GM13977 (cell line): Measurements from ENCODE around the gene STPG3.
"Not testable (repeated sequence)": the region's sequence is repeated elsewhere in the genome, so short reads cannot be mapped to it uniquely, and the experiment has no call there.

Experiments
- DNase-seq: peaks from one replicate; pipeline ENCODE4 v3.0.0; 2012; ENCODE audit warnings: low spot score
- in situ Hi-C: fragments of 300-500 bp; cut with MboI; formaldehyde crosslinking; loops from one replicate; pipeline ENCODE4 v1.12.0; 2022; ENCODE audit warnings: low sequenced_read_pairs, low pct_unique_long_range_greater_than_20kb, mixed read lengths, inconsistent platforms; ENCODE audit not compliant: unreplicated experiment
- TF ChIP-seq, protein P1 (sequence below): IDR thresholded peaks from 2 replicates; pipeline ENCODE4 v1.5.1; 2012; ENCODE audit warnings: mild to moderate bottlenecking, control low read depth; ENCODE audit not compliant: insufficient read depth; ENCODE audit errors: extremely low read depth, missing control alignments

The STPG3 gene

GRCh38 chr9:137236936-137237421 is 14.1 kb upstream of the STPG3 start:
- no peak for DNase-seq
- in situ Hi-C loops, result no loop called here

DNA sequence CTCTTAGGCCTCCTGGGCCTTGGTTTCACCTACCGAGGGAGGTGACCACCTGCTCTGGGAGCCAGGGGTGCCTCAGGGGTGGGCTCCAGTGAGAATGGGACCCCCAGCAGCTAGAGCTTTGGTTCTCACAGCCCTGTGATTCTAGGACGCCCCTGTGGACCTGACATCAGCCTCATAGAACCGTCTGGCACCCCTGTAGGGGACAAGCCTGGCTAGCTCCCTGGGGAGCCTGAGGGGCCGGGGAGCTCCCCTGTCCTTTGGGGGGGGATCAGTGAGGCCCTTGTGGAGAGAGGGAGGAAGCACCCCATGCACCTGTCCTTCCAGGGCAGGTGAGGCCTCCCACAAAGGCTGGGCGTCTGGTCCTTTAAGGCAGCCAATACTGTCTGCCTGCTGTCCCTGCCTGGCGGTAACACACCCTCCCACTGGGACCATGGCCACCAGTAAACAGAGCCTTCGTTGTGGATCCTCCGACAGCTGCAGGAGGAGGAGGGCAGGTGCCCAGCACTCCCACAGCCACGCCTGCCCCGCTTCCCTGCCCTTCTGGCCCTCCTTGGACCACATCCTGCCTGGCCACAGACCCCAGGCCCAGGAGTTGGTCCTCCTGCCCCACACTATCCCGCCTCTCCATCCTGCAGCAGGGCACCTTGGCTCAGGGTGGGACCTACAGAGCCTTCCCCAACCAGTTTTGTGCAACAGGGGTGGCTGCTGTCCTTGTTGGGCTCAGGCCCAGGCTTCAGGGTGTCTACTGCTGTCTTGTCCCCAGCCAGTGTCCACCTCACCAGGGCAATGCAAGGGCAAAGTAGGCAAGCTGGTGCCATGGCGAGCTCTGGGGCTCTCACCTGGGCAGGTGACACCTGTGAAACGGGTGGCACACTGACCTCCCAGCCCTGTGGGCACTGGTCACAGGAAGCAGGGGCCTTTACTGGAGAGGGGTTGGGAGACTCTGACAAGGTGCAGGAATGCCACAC is 13.0 kb upstream of the STPG3 start:
- TF ChIP-seq, protein P1, sequence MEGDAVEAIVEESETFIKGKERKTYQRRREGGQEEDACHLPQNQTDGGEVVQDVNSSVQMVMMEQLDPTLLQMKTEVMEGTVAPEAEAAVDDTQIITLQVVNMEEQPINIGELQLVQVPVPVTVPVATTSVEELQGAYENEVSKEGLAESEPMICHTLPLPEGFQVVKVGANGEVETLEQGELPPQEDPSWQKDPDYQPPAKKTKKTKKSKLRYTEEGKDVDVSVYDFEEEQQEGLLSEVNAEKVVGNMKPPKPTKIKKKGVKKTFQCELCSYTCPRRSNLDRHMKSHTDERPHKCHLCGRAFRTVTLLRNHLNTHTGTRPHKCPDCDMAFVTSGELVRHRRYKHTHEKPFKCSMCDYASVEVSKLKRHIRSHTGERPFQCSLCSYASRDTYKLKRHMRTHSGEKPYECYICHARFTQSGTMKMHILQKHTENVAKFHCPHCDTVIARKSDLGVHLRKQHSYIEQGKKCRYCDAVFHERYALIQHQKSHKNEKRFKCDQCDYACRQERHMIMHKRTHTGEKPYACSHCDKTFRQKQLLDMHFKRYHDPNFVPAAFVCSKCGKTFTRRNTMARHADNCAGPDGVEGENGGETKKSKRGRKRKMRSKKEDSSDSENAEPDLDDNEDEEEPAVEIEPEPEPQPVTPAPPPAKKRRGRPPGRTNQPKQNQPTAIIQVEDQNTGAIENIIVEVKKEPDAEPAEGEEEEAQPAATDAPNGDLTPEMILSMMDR, result no peak
- DNase-seq, result no peak
- in situ Hi-C loops, result no loop called here

More at GRCh38 chr9:137236936-137237421, 14.1 kb upstream of the STPG3 start:
- TF ChIP-seq, protein P1, result no peak

DNA sequence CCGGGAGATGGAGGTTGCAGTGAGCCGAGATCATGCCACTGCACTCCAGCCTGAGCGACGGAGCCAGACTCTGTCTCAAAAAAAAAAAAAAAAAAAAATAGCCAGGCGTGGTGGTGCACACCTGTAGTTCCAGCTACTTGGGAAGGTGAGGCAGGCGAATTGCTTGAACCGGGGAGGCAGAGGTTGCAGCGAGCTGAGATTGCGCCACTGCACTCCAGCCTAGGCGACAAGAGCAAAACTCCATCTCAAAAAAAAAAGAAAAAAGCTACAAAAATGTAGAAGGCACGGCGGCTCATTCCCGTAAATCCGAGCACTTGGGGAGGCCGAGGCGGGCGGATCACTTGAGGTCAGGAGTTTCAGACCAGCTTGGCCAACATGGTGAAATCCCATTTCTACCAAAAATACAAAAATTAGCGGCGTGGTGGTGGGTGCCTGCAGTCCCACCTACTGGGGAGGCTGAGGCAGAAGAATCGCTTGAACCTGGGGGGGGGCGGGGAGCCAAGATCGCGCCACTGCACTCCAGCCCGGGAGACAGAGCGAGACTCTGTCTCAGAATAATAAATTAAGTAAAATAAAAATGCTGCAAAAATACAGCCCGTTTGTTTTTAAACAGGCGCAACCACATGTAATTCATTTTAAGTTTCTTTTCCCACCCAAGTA is 11.4 kb upstream of the STPG3 start:
- in situ Hi-C loops, result not testable (repeated sequence)

DNA sequence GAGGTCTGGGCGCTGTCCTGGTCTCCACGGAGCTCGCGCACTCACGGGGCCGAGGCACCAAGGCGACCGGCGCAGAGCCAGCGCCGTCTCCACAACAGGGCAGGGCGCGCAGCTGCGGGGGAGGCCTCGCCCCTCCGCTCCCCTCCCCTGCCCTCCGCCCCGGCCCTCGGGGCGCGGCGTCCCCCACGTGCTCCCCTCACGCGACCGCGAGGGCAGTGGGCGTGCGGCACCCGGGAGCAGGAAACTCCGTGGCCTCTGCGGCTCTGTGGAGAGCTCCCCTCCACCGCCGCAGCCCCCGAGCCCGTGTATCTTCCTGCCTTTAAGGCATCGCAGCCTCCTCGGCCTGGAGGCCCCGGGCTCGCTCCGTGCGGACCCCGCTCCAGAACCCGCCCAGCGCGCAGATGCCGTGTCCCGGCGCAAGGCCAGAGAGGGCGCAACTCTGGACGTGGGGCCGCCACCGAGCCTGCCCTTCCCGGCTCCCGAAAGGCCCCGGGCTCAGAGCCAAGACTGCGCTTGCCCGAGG is 10.7 kb upstream of the STPG3 start:
- peak; percentile 80 for DNase-seq
- in situ Hi-C loops, result no loop called here
- TF ChIP-seq, protein P1, result peak; percentile 36

More for the DNA sequence above, 11.4 kb upstream of the STPG3 start:
- DNase-seq, result not testable (repeated sequence)

DNA sequence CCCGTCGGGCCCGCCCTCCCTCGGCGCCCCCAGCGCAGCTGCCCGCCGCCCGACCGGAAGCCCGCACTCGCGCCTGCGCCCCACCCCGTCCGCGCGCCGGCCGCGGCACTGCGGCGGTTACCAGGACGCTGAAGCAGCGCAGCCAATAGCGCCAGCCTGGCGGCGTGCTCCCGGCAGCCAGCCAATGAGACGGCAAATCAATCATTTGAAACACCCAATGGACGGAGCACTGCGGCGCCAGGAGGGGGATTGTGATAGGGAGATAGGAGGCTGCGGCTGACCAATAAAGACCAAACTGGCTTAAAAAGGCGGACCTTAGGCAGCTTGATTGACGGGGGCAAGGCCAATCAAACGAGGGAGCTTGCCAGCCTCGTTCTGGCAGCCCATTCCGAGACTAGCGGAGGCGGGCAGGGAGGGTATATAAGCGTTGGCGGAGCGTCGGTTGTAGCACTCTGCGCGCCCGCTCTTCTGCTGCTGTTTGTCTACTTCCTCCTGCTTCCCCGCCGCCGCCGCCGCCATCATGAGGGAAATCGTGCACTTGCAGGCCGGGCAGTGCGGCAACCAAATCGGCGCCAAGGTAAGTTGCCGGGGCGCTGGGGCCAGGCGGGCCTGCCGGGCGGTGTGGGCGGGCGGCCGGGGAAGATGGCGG is 10.1 kb upstream of the STPG3 start, which contains the start of gene TUBB4B:
TSS of gene TUBB4B (plus strand) at position 447 of the 649 bp plus-strand sequence. CDS start at position 521, 74 bp downstream.
- DNase-seq, result peak; percentile 100
- in situ Hi-C loops, result no loop called here
- TF ChIP-seq, protein P1, result no peak

DNA sequence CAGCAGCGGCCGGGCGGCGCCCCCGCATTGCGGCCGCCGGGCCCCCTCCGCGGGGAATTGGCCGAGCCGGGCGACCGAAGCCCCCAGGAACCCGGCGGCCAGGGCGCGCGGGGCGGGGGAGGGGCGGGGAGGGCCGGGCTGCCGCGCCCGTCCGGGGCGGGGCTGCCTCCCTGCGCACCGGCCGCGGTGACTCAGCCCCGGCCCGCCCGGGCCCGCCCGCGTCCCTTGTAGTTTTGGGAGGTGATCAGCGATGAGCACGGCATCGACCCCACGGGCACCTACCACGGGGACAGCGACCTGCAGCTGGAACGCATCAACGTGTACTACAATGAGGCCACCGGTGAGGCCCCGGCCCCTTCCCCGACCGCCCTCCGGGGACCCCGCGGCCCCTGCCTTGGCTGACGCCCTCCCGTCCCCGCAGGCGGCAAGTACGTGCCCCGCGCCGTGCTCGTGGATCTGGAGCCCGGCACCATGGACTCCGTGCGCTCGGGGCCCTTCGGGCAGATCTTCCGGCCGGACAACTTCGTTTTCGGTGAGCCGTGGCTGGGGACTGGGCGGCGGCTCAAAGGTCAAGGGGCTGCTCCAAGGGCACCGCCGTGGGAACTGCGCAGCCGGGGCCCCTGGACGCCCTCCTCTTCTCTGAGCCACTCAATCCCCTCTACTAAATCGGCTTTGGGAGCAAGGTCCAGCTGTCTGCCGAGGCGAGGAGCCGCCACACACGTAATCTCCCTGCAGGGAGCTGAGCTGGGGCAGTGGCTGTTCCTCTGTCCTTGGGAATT is 9.4 kb upstream of the STPG3 start:
- DNase-seq, result peak; percentile 83
- TF ChIP-seq, protein P1, result no peak
- in situ Hi-C loops, result no loop called here
